DLD1 (cell line): ENCODE measurements around the gene SPPL3.
"Not testable (repeated sequence)": the region's sequence is repeated elsewhere in the genome, so short reads cannot be mapped to it uniquely, and the experiment has no call there.

Experiments used
- in situ Hi-C: cut with HindIII; loops from 2 replicates; pipeline ENCODE4 v1.10.0; 2017; ENCODE audit warnings: low sequenced_read_pairs

The SPPL3 gene

GRCh38 chr12:120754792-120755191 is 149.4 kb downstream of the SPPL3 start:
- in situ Hi-C loops, result no loop called here

GRCh38 chr12:120751389-120751788 is 152.8 kb downstream of the SPPL3 start:
- in situ Hi-C loops, result no loop called here

GRCh38 chr12:120750806-120751205 is 153.4 kb downstream of the SPPL3 start:
- in situ Hi-C loops, result no loop called here

- in situ Hi-C loops, result no loop called here
Observed at GRCh38 chr12:120749256-120749655, 154.9 kb downstream of the SPPL3 start.

- in situ Hi-C loops, result no loop called here
Observed at GRCh38 chr12:120748242-120748641, 155.9 kb downstream of the SPPL3 start.

- in situ Hi-C loops, result no loop called here
Observed at GRCh38 chr12:120744922-120745493, 159.2 kb downstream of the SPPL3 start.

GRCh38 chr12:120741476-120742421 is 162.4 kb downstream of the SPPL3 start:
- in situ Hi-C loops, result no loop called here

- in situ Hi-C loops, result no loop called here
Observed at GRCh38 chr12:120740871-120741270, 163.3 kb downstream of the SPPL3 start.

GRCh38 chr12:120739821-120740613 is 164.1 kb downstream of the SPPL3 start:
- in situ Hi-C loops, result no loop called here

GRCh38 chr12:120739031-120739762 is 165.0 kb downstream of the SPPL3 start:
- in situ Hi-C loops, result no loop called here

GRCh38 chr12:120738252-120739030 is 165.7 kb downstream of the SPPL3 start:
- in situ Hi-C loops, result no loop called here

- in situ Hi-C loops, result no loop called here
Observed at GRCh38 chr12:120737557-120738251, 166.5 kb downstream of the SPPL3 start.

GRCh38 chr12:120736404-120737331 is 167.5 kb downstream of the SPPL3 start:
- in situ Hi-C loops, result no loop called here

GRCh38 chr12:120735181-120735580 is 169.0 kb downstream of the SPPL3 start:
- in situ Hi-C loops, result no loop called here

GRCh38 chr12:120734210-120734609 is 169.9 kb downstream of the SPPL3 start:
- in situ Hi-C loops, result no loop called here

- in situ Hi-C loops, result no loop called here
Observed at GRCh38 chr12:120733574-120733973, 170.6 kb downstream of the SPPL3 start.

- in situ Hi-C loops, result not testable (repeated sequence)
Observed at GRCh38 chr12:120732198-120732597, 172.0 kb downstream of the SPPL3 start.

- in situ Hi-C loops, result no loop called here
Observed at GRCh38 chr12:120726961-120727360, 177.2 kb downstream of the SPPL3 start.

GRCh38 chr12:120726510-120726793 is 177.7 kb downstream of the SPPL3 start:
- in situ Hi-C loops, result no loop called here
